Measurements from ENCODE around the gene BBS10. TPM values are rescaled to one million over a fixed set of nuclear protein-coding genes. Genes with fewer than 3 reads are reported as not detected.

The BBS10 gene
- total and polyA plus RNA-seq, 9 of the 15 experiments (the other 6 are each of a cell fraction or from before 2014, with no cell fraction given) = 2.3 to 14.9 (median 5.9) TPM

DNA sequence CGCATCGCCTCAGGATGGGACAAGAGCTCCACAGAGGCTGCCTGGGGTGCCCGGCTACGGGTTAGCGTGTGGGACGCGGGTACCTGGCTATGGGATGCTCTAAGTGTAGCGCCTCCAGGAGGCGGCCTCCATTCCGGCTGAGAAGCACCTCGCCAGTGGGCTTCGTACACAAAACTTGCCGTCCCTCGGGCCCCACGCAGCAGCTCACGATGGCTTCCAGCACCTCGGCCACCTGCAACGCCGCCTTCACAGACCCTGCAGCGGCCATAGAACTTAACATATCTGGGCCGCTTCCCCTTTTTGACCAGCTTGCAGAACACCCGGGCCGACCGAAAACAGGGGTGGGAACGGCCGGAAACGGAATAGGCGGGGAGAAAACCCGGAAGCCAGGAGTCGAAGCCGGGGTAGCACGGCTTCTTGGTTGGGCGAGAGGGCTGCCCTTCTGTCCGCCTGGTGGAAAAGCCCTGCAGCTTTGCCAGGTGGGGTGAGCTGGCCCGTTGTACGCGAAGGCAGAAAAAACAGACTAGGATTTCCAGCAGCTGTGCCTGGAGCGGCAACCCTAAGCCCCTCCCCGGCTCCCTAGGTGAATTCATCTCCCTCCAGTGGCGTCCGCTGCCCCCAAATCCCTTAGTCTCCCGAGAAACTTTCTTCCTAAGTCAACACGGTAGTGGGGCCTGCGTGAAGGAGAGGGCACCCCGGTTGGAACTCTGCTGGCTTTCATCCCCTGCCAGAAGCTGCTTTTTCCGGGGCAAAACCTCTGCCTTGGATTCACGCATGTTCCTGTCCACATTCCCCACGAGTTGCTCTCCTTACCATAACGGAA is at the start of gene BBS10 (continued):
- TF ChIP-seq PYGO2 (tag; IDR thresholded peaks at IDR 0.05) = no peak
- TF ChIP-seq ZNF77 (CRISPR knock-in tag; IDR thresholded peaks at IDR 0.05) = no peak
- peak; percentile 90 for TF ChIP-seq NCOA1 (IDR thresholded peaks at IDR 0.05; ENCODE audit: low read depth)
- no peak for TF ChIP-seq SOX6 (IDR thresholded peaks at IDR 0.05)
- TF ChIP-seq POLR2H (tag; IDR thresholded peaks at IDR 0.05; ENCODE audit: low read depth) = peak; percentile 80
- TF ChIP-seq ZNF707 (CRISPR knock-in tag; conservative IDR thresholded peaks at IDR 0.05) = no peak
- TF ChIP-seq, protein P1, sequence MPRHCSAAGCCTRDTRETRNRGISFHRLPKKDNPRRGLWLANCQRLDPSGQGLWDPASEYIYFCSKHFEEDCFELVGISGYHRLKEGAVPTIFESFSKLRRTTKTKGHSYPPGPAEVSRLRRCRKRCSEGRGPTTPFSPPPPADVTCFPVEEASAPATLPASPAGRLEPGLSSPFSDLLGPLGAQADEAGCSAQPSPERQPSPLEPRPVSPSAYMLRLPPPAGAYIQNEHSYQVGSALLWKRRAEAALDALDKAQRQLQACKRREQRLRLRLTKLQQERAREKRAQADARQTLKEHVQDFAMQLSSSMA (CRISPR knock-in tag; IDR thresholded peaks at IDR 0.05) = no peak
- no peak; the same call in 1 of the 2 replicates for TF ChIP-seq MYNN (IDR thresholded peaks at IDR 0.05)
- no peak for TF ChIP-seq MYNN (CRISPR knock-in tag; IDR thresholded peaks at IDR 0.05)
- no peak for TF ChIP-seq ZKSCAN8 (CRISPR knock-in tag; IDR thresholded peaks at IDR 0.05)
- TF ChIP-seq RBM15 (IDR thresholded peaks at IDR 0.05; ENCODE audit: insufficient read depth, low read length) = no peak
- peak; percentile 88 for TF ChIP-seq POLR2A (conservative IDR thresholded peaks at IDR 0.05)
- TF ChIP-seq PCBP1 (IDR thresholded peaks at IDR 0.05; ENCODE audit: low read depth, low read length, poor library complexity, severe bottlenecking) = peak; percentile 78
- TF ChIP-seq MCM5 (IDR thresholded peaks at IDR 0.05; ENCODE audit: low read depth) = no peak
- no peak for TF ChIP-seq HNRNPH1 (optimal IDR thresholded peaks at IDR 0.05; ENCODE audit: low read depth, low read length)
- TF ChIP-seq GABPA (tag; conservative IDR thresholded peaks at IDR 0.05; ENCODE audit: low read depth) = peak; percentile 98
- no peak; the same call in 1 of the 2 replicates for TF ChIP-seq ZNF766 (CRISPR knock-in tag; conservative IDR thresholded peaks at IDR 0.05)
- TF ChIP-seq, protein P2, sequence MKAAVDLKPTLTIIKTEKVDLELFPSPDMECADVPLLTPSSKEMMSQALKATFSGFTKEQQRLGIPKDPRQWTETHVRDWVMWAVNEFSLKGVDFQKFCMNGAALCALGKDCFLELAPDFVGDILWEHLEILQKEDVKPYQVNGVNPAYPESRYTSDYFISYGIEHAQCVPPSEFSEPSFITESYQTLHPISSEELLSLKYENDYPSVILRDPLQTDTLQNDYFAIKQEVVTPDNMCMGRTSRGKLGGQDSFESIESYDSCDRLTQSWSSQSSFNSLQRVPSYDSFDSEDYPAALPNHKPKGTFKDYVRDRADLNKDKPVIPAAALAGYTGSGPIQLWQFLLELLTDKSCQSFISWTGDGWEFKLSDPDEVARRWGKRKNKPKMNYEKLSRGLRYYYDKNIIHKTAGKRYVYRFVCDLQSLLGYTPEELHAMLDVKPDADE (conservative IDR thresholded peaks at IDR 0.05; ENCODE audit: control insufficient read depth, low read depth, low read length) = no peak
- no peak for TF ChIP-seq ATF1 (CRISPR knock-in tag; IDR thresholded peaks at IDR 0.05)
- TF ChIP-seq ATF1 (tag; IDR thresholded peaks at IDR 0.05) = peak; percentile 51; the same call in 1 of the 2 replicates
- no peak for TF ChIP-seq ZNF134 (CRISPR knock-in tag; conservative IDR thresholded peaks at IDR 0.05)
- TF ChIP-seq ZNF41 (CRISPR knock-in tag; conservative IDR thresholded peaks at IDR 0.05) = no peak
- TF ChIP-seq SNRNP70 (optimal IDR thresholded peaks at IDR 0.05; ENCODE audit: low read depth, low read length) = no peak
- TF ChIP-seq, protein P3, sequence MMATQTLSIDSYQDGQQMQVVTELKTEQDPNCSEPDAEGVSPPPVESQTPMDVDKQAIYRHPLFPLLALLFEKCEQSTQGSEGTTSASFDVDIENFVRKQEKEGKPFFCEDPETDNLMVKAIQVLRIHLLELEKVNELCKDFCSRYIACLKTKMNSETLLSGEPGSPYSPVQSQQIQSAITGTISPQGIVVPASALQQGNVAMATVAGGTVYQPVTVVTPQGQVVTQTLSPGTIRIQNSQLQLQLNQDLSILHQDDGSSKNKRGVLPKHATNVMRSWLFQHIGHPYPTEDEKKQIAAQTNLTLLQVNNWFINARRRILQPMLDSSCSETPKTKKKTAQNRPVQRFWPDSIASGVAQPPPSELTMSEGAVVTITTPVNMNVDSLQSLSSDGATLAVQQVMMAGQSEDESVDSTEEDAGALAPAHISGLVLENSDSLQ (IDR thresholded peaks at IDR 0.05) = peak; percentile 98
- TF ChIP-seq TBP (optimal IDR thresholded peaks at IDR 0.05; ENCODE audit: low read depth, low read length) = peak; percentile 76
- no peak for TF ChIP-seq ZNF57 (CRISPR knock-in tag; IDR thresholded peaks at IDR 0.05)
